Measurements from ENCODE around the gene PRKAR1B. TPM values are rescaled to one million over a fixed set of nuclear protein-coding genes. Genes with fewer than 3 reads are reported as not detected.

Gene PRKAR1B
- polyA plus RNA-seq, 1 of the 3 experiments (the other 2 are of a cell fraction): 63.7 TPM

DNA sequence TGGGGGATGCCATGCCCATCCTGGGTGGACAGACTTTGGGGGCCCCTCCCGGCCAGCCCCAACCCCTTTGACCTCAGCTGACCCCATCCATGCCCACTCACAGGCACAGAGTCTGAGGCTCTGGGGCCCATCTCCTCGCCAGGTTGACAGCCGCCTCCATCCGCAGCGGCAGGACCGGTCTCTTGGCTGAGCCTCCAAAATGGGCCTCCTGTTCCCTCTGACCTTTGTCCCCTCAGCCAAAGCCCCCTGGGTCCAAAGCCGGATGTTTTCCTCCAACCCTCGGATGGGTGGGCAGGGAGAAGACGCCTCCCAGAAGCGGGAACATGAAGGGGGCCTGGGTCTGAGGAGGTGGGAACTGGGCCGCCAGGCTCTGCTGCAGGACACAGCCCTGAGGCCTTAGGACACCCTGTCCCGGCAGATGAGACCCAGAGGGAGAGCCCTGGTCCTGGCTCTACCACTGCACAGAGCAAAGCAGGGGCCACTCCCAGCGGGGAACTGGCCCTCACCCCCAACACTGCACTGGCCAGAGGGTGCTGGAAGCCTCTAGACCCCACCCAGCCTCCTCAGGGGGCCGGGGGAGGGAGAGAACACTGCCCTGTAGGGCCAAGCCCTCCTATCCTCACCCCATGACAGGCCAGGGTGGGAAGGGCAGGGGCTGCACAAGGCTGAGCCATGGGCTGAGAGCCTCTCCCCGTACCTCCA lies 220.0 kb downstream of the PRKAR1B start:
- H3K27me3 ChIP-seq (ENCODE audit: insufficient read depth): no peaks in the 10 kb centered on the region
- no peaks in the 10 kb centered on the region for H3K4me1 ChIP-seq (ENCODE audit: control insufficient read depth in 1 of 2, insufficient read depth in 2 of 2, low read depth in 1 of 2, low read length in 1 of 2)
- H3F3A ChIP-seq (replicated peaks; ENCODE audit: insufficient read depth): no peaks in the 10 kb centered on the region
- H3K9ac ChIP-seq: no peak overlapping the region
- no peaks in the 10 kb centered on the region for H3K9me2 ChIP-seq
- H3K36me3 ChIP-seq (replicated peaks in 1 of 2; ENCODE audit: control insufficient read depth in 1 of 2, insufficient read depth in 2 of 2, low read length in 1 of 2): peaks cover 12 to 42% of the 10 kb centered on the region in 2 experiments
- ChIA-PET CTCF (interaction anchor here (0.8 kb wide), 1 partner anchor 168 kb away, joined by 3 read pairs; no protein-coding TSS in a partner anchor), POLR2A (no interaction called here)
- H3K4me2 ChIP-seq: no peak overlapping the region
- H4K20me1 ChIP-seq (ENCODE audit: insufficient read depth): peaks cover 81% of the 10 kb centered on the region
- no peak for DNase-seq
- no peaks in the 10 kb centered on the region for H3K9me3 ChIP-seq
- no peak overlapping the region for H2AFZ ChIP-seq (ENCODE audit: low read depth)
- WGBS (ENCODE audit: low lambda C conversion rate): 91% methylated on average over 11 of the region's 15 CpGs
- TF ChIP-seq POLR2AphosphoS5 (IDR thresholded peaks at IDR 0.05; ENCODE audit: low read depth, low read length): no peak
- no peak for TF ChIP-seq NFIC (IDR thresholded peaks at IDR 0.05; ENCODE audit: borderline replicate concordance)
- TF ChIP-seq, protein P1, sequence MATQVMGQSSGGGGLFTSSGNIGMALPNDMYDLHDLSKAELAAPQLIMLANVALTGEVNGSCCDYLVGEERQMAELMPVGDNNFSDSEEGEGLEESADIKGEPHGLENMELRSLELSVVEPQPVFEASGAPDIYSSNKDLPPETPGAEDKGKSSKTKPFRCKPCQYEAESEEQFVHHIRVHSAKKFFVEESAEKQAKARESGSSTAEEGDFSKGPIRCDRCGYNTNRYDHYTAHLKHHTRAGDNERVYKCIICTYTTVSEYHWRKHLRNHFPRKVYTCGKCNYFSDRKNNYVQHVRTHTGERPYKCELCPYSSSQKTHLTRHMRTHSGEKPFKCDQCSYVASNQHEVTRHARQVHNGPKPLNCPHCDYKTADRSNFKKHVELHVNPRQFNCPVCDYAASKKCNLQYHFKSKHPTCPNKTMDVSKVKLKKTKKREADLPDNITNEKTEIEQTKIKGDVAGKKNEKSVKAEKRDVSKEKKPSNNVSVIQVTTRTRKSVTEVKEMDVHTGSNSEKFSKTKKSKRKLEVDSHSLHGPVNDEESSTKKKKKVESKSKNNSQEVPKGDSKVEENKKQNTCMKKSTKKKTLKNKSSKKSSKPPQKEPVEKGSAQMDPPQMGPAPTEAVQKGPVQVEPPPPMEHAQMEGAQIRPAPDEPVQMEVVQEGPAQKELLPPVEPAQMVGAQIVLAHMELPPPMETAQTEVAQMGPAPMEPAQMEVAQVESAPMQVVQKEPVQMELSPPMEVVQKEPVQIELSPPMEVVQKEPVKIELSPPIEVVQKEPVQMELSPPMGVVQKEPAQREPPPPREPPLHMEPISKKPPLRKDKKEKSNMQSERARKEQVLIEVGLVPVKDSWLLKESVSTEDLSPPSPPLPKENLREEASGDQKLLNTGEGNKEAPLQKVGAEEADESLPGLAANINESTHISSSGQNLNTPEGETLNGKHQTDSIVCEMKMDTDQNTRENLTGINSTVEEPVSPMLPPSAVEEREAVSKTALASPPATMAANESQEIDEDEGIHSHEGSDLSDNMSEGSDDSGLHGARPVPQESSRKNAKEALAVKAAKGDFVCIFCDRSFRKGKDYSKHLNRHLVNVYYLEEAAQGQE (IDR thresholded peaks at IDR 0.05; ENCODE audit: low read depth, low read length): no peak
- TF ChIP-seq, protein P2, sequence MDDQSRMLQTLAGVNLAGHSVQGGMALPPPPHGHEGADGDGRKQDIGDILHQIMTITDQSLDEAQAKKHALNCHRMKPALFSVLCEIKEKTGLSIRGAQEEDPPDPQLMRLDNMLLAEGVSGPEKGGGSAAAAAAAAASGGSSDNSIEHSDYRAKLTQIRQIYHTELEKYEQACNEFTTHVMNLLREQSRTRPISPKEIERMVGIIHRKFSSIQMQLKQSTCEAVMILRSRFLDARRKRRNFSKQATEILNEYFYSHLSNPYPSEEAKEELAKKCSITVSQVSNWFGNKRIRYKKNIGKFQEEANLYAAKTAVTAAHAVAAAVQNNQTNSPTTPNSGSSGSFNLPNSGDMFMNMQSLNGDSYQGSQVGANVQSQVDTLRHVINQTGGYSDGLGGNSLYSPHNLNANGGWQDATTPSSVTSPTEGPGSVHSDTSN (IDR thresholded peaks at IDR 0.05): no peak
- no peak for TF ChIP-seq EP300 (IDR thresholded peaks at IDR 0.05; ENCODE audit: borderline replicate concordance in 1 of 2, low read depth in 1 of 2, low read length in 1 of 2)
- TF ChIP-seq TCF12 (IDR thresholded peaks at IDR 0.05): no peak
- TF ChIP-seq SMC3 (IDR thresholded peaks at IDR 0.05; ENCODE audit: low read depth, low read length): no peak
- no peak for TF ChIP-seq YY1 (IDR thresholded peaks at IDR 0.05; ENCODE audit: low read depth)
- TF ChIP-seq SIN3A (IDR thresholded peaks at IDR 0.05; ENCODE audit: borderline replicate concordance, low read depth, low read length): no peak
- TF ChIP-seq IRF3 (IDR thresholded peaks at IDR 0.05; ENCODE audit: low read depth, low read length): no peak
- TF ChIP-seq RCOR1 (IDR thresholded peaks at IDR 0.05; ENCODE audit: low read length): no peak
- no peak for TF ChIP-seq GABPA (IDR thresholded peaks at IDR 0.05; ENCODE audit: low read depth)
- no peak for TF ChIP-seq RFX5 (IDR thresholded peaks at IDR 0.05; ENCODE audit: low read length)
- TF ChIP-seq, protein P3, sequence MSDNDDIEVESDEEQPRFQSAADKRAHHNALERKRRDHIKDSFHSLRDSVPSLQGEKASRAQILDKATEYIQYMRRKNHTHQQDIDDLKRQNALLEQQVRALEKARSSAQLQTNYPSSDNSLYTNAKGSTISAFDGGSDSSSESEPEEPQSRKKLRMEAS (IDR thresholded peaks at IDR 0.05; ENCODE audit: low read depth): no peak
- TF ChIP-seq CHD2 (IDR thresholded peaks at IDR 0.05; ENCODE audit: low read length, partially characterized antibody): no peak
- no peak for TF ChIP-seq NRF1 (IDR thresholded peaks at IDR 0.05; ENCODE audit: low read depth, low read length)
- no peak for TF ChIP-seq JUND (IDR thresholded peaks at IDR 0.05)
- no peak for TF ChIP-seq USF2 (IDR thresholded peaks at IDR 0.05; ENCODE audit: borderline replicate concordance, low read depth, low read length)
- H3K27ac ChIP-seq (ENCODE audit: low read depth in 2 of 2, low read length in 1 of 2): no peak overlapping the region
- H3K79me2 ChIP-seq (ENCODE audit: insufficient read depth): peaks cover 78% of the 10 kb centered on the region
- no peak overlapping the region for H3K4me3 ChIP-seq (ENCODE audit: low read depth in 2 of 2, low read length in 1 of 2)
